ENCODE measurements around the gene PDZD7.
A peak's percentile ranks its signal among the peaks of the same experiment; 100 is the strongest.
"Not testable (repeated sequence)": the region's sequence is repeated elsewhere in the genome, so short reads cannot be mapped to it uniquely, and the experiment has no call there.

PDZD7 gene

GRCh38 chr10:100980711-100981110 lies 50.2 kb downstream of the PDZD7 start:
- DNase-seq: no peak

- no peak for DNase-seq
Observed at GRCh38 chr10:100980311-100980710, 50.6 kb downstream of the PDZD7 start.

- DNase-seq: no peak
Observed at GRCh38 chr10:100979791-100980272, 51.1 kb downstream of the PDZD7 start.

GRCh38 chr10:100978901-100979195 lies 52.1 kb downstream of the PDZD7 start:
- no peak for DNase-seq

- DNase-seq: no peak
Observed at GRCh38 chr10:100978121-100978900, 52.6 kb downstream of the PDZD7 start.

GRCh38 chr10:100977436-100977835 lies 53.5 kb downstream of the PDZD7 start:
- no peak for DNase-seq

GRCh38 chr10:100976906-100977305 lies 54.0 kb downstream of the PDZD7 start:
- no peak for DNase-seq

GRCh38 chr10:100975397-100975796 lies 55.5 kb downstream of the PDZD7 start:
- not testable (repeated sequence) for DNase-seq

- DNase-seq: no peak
Observed at GRCh38 chr10:100972904-100973535, 57.9 kb downstream of the PDZD7 start.

GRCh38 chr10:100972115-100972903 lies 58.6 kb downstream of the PDZD7 start:
- no peak for DNase-seq

- no peak for DNase-seq
Observed at GRCh38 chr10:100970914-100971811, 59.8 kb downstream of the PDZD7 start.

GRCh38 chr10:100970076-100970913 lies 60.6 kb downstream of the PDZD7 start:
- DNase-seq: no peak

GRCh38 chr10:100969187-100970075 lies 61.5 kb downstream of the PDZD7 start, which contains the start of gene SEMA4G:
TSS of gene SEMA4G (plus strand) at chr10:100969504. CDS start at chr10:100972913, 3,409 bp downstream.
- DNase-seq: peak; percentile 25

- no peak for DNase-seq
Observed at GRCh38 chr10:100968863-100969186, 62.1 kb downstream of the PDZD7 start.

- no peak for DNase-seq
Observed at GRCh38 chr10:100968062-100968736, 62.7 kb downstream of the PDZD7 start.

GRCh38 chr10:100967332-100967731 lies 63.6 kb downstream of the PDZD7 start:
- DNase-seq: no peak

- no peak for DNase-seq
Observed at GRCh38 chr10:100966887-100967286, 64.0 kb downstream of the PDZD7 start.

GRCh38 chr10:100965820-100966219 lies 65.1 kb downstream of the PDZD7 start:
- no peak for DNase-seq

GRCh38 chr10:100963826-100964225 lies 67.1 kb downstream of the PDZD7 start:
- DNase-seq: no peak
